Sciatic nerve (tissue), 2 donors: ENCODE results near the gene GPR39. TPM values are rescaled to one million over a fixed set of nuclear protein-coding genes. Genes with fewer than 3 reads are reported as not detected.

Experiments
- ATAC-seq: fragments of 200-7000 bp; cut with Tn5 transposase; one replicate; pipeline ENCODE4 v1.9.1; 2020; ENCODE audit warnings: mild to moderate bottlenecking, moderate library complexity
- DNase-seq: peaks from one replicate; pipeline ENCODE4 v3.0.0-alpha.2; 2020; ENCODE audit warnings: low spot score
- intact Hi-C: fragments of 100-400 bp; cut with DNase I; formaldehyde crosslinking; loops from one replicate; pipeline ENCODE4 v1.14.2; 2022
- total RNA-seq: library from RNA; stranded (reverse); fragmentation: NEBNext Ultra II Directional; extraction: Animal tissue kit (Norgen Biotek cat#: 25700); gene quantifications from one replicate; pipeline ENCODE4 v1.2.1, GENCODE V29; 2021
- donor health status: DM: no; HTN: no; CAD: no.
- donor health status: DM: no; HTN: no; CAD: no.

The GPR39 gene
- total RNA-seq, 1 donor from 2014 or later, result 0.31 TPM

DNA sequence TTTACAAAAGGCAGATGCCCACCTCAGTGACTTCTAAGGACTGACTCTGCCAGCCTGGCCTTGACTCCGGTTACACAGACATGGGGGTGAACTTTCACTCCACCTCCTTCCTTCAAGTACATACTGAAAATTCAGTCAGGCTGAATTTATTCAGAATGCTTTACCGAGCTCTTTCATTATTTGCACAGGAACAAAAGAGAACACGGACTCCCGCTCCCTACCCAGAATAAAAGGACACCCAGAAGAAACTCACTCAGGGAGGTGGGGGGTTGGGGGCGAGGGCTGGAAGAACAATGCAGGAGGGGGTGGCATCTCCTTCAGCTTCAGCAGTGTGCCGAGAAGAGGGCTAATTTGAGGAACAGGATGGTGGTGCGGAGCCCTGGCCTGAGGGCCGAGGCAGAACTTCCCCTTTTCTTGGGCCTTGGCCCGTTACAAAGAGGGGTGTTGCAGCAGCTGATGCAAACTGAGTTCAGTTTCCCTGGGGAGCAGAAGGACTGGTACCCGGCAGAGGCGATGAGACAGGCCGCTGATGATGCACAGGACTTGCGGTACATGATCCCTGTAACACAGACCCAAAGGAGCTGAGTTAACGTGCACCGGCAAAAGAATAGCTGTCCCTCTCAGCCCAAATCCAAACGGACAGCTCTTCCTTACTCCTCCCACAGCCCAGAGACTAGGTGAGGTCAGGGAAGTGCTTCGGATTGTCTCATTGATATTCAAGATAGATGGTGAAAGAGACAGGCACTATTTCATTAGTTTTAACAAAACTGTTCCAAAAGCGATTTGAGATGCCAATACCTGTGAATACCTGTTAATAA is 229.3 kb downstream of the GPR39 start:
- intact Hi-C loops, result no loop called here
- ATAC-seq, result peak; percentile 30
- DNase-seq, result no peak

DNA sequence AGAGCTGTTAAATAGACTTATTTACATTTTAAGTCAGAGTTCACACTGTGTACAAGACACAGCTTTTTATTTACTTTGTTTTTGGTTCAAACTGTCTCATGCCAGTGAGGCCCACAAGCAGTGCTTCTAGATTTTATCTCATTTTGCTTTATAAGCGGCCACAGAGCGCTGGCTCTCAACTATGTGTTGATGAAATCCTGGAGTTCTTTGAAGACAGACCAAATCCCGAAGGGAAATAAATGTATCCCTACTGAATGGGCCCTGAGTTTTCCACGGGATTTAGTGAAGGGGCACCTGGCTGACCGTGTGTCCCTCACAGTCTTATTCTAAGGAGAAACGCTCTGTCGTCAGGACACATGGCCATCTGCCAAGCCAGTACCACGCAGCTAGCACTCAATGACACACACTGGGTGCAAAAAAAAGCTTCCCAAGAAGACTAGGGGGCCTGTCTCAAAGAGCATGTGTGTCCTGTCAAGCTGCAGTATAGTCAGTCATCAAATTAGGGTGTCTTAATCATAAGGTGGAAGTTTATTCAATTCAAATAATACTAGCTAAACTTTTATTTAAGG is 230.0 kb downstream of the GPR39 start:
- no peak for DNase-seq
- intact Hi-C loops, result no loop called here
- no peak for ATAC-seq

DNA sequence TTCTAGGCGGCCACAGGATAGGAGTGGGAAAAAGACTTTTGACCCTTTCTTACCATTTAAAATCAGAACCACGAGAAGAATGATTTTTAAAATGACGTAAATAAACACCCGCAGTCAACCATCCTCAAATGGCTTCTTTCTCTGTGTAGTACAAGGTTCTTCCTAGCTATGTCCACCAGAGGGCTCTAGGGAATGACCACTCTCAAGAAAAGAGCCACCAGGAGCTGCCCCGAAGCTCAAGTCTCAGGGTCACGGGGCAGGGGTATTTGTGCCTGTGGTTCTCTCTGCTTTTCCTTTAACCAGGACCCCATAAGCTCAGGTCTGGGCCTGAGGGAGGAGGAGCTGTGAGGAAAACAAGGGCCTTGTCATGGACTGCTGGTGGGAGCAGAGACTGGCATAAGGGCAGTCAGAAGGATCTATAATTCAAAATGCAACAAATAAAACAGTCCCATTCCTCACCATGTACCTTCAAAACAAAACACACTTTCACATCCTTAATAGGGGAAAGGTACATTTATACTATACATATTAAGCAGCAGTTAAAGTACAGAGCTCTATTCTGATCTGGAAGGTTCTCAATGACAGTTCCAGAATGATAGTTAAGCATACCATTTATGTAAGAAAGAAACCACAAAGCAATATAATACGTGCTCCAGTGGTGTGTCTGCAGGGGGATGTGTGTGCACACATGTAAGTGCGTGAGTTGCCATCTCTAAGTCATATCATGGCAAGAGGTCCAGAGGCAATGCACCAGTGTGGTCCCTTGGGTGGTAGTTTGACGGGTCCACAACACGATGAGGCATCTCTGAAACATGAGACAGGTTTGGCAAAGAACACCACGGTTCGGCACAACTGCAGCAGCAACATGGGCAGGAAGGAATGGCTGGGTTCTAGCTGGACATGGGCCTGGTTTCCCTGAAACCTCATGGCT is 234.8 kb downstream of the GPR39 start:
- DNase-seq, result no peak
- ATAC-seq, result no peak
- intact Hi-C loops, result no loop called here

DNA sequence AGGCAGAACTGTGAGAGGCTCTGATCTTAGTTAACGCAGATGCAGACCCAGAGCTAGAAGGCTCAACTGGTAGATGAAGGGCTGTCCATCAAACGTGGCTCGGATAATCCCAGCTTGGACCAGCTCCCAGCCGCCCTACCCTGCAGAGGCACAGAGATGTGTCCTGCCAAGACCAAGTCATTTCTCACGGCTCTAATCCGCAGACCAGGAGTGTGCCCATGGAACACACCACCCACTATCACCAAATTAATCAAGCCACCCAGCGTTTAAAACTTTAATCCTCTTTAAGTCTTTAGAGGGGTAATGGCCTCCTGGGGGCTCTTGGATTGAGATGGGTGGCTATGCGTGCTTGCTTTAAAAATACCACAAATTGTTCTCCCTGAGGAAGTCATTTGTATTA is 235.9 kb downstream of the GPR39 start:
- intact Hi-C loops, result no loop called here
- ATAC-seq, result no peak
- DNase-seq, result no peak

DNA sequence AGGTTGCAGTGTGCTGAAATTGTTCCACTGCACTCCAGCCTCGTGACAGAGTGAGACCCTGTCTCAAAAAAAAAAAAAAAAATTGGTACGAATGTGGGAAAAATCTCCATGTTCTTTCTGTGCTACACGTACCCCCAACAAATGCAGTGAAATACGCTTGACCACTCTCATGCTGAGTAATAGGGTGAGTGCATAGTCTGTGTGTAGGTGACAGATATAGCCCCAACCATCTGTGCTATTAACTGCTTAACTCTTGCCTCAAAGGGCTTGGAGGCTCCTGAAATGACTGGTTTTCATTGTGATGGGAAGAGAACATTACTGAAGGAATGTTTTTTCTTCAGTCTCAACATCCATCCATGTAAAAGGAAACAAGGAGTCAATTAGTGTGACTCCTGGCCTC is 237.7 kb downstream of the GPR39 start:
- no peak for ATAC-seq
- intact Hi-C loops, result no loop called here
- DNase-seq, result no peak

DNA sequence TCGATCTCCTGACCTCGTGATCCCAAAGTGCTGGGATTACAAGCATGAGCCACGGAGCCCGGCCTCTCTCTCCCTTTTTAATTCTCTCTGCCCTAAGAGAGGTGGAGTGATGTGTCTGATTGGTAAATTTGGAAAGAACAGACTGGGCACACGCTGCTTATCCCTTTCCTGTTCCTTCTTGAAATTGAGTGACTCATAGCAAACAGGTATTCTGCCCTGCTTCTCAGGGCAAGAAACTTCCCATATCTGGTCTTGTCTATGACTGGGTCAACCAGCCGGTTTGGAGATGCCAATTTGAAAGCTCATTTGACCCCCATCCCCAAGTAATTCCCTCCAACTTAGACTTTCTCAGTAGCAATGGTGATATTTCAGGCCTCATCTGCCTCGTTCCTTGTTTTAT is 238.4 kb downstream of the GPR39 start:
- no peak for ATAC-seq
- DNase-seq, result no peak
- intact Hi-C loops, result no loop called here

DNA sequence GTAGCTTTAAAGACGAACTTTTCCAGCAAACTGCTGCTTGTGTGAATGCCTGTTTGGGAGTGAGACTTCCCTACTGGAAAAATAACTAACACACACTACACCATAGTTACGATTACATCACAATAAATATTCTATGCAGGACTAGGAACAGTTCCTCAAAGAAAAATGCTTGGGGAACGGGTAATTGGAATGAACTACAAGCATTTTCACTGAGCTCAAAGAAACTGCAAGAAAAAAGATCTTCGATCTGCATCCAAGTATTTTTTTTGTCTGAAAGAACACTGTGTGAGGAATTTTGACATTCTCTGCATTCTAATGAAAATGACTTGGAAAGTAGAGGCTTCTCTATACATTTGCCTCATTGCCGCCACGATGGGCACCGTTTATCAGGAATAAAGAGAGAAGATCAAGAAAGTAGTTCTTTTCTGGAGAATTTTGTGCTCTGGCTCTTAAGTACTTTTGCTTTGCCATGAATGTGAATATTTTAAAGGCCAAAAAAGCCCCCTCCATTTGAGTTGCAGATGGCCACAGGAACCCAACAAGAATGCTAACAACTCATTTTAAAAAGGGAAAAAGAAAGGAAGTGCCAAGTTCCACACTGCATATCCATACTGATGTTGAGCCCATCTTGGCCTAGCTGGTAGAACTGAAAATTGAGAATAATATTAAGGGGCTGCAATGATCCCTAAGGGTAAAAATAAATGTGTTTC is 239.8 kb downstream of the GPR39 start:
- ATAC-seq (peak; percentile 26), DNase-seq (no peak)
- intact Hi-C loops, result no loop called here

DNA sequence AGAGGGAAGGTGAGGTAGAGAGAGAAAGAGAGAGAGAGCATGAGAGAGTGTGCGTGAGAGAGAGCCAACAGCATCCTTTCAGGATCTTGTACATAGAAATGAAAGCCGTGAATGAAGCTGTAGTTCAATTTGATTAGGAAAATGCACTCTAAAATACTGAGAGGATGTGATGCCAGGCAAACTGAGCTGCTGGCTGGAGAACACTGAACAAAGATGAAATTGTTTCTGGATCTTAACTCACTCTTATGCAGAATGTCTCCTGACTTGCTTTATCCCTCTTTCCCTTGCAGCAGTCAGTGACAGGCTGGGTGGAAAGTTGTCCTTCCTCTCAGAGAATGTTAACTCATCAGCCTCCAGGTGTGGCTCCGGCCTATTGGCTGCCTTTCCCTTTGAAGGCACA is 242.7 kb downstream of the GPR39 start:
- no peak for DNase-seq
- ATAC-seq, result no peak
- intact Hi-C loops, result no loop called here

DNA sequence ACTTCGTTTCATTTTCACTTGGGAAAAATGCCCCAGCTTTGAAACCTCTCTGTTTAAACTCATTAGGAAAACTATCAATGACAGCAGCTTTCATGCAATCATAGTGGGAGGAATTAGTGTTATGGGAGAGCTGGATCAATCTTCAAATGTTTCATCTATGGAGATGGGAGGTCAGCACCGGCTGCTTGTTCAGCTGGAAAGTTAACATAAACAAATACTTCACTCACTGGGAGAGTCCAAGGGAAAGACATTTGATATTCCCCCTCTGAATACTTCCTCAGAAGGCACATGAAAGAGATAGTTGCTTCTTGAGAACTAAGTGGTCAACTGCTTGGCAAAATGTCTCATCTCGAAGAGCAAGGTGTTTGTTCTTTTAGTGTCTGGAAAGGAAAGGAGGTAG is 246.1 kb downstream of the GPR39 start:
- ATAC-seq (no peak), DNase-seq (no peak)
- intact Hi-C loops, result loop anchor here (10.0 kb wide), 1 partner anchor 482 kb away; no protein-coding TSS in a partner anchor

DNA sequence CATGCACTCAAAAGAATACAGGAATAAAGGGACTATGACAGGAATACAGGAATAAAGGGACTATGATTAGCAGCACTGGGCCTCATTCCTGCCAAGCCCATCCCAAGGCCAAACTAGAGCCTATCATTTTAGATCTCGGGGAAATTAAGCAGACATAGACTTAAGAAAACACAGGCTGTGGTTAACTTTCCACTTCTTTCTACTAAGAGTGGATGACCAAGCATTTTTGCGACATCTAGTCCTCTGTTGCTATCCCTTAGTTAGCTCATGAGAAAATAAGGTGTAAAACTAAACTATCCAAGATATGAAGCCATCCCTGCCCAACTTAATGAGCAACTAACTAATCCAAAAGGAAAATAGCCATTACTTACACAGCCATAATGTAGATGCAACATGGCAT is 247.5 kb downstream of the GPR39 start:
- no peak for ATAC-seq
- intact Hi-C loops, result loop anchor here (10.0 kb wide), 1 partner anchor 481 kb away; no protein-coding TSS in a partner anchor
- DNase-seq, result no peak

DNA sequence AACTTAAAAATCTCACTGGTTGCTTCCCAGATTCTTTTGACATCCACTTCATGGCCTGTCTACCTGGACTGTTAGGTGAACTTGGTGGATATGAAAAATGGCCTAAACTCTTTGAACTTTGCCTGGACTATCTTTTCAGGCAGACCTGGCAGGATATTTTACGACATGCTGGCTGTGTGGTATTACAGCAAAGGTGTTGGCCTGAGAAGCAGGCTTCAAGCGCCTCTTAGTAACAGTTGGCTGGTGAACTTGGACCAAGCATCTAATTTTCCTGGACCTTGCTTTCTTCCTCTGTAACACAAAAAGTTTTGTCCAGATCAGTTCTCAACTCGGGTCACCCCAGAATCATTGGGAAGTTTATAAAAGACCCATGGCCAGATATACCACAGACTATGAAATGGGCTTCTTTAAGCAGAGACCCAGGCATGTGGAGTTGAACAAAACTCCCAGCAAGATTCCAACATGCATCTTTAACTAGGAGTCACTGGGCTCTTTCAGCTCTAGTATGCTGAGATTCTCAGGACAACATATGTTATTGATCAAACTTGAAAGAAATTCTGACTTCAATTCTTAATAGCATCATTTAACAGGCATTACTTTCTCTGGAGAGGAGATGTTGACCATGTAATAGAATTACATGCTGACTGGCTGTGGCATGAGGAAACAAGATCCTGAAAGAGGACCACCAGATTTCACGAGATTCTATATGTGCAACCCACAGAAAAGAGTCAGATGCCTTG is 249.0 kb downstream of the GPR39 start:
- ATAC-seq, result no peak
- intact Hi-C loops, result loop anchor here (10.0 kb wide), 1 partner anchor 479 kb away; no protein-coding TSS in a partner anchor
- DNase-seq, result no peak

DNA sequence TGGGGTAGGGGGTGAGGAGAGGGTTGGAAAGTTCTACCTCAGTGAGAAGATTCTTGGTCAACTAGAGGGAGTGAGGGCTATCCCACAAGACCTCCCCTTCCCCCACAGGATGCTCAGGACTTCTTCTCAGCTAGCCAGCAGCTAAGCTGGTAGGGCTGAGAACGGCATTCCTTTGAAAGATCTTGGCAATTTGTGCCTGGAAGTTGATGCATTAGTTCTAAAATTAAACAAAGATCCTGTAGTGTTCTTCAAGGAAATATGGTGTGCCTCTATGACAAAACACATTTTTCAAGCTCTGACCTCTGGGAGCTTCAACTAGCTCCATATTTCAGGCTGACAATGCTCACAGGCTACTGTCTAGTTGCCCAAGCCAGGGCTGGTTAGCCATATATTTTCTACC is 251.1 kb downstream of the GPR39 start:
- intact Hi-C loops, result loop anchor here (10.0 kb wide), 1 partner anchor 477 kb away; no protein-coding TSS in a partner anchor
- DNase-seq (no peak), ATAC-seq (no peak)

DNA sequence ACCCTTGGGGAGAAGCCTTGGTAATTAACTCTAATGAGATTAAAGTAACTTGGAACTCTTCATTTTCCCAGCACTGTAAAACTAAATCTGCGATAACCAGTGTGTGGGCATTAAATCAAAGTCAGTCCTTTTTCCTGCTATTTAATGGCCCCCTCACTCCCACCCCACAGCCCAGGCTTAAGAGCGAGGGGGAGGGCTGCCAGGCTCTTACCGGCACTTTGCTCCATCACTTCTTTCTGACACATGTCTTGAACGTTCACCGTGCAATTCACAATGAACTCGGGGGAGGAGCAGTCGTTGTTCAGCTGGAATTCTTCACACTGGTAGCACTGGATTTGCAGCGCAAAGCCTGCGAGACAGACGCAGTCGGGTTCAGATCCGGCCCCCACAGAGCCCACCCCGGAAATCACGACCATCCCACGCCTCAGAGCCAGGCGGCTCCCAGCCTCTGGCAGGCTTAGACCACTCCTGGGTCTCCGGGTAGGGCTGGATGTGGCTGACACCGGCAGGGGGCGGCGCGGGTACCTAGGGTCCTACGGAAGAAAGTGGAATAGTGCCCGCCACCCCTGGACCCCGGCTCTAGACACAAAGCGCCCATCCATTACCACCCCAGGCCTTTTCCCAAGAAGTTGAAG is 251.7 kb downstream of the GPR39 start:
- DNase-seq (no peak), ATAC-seq (peak; percentile 31)
- intact Hi-C loops, result loop anchor here (10.0 kb wide), 1 partner anchor 476 kb away; no protein-coding TSS in a partner anchor

DNA sequence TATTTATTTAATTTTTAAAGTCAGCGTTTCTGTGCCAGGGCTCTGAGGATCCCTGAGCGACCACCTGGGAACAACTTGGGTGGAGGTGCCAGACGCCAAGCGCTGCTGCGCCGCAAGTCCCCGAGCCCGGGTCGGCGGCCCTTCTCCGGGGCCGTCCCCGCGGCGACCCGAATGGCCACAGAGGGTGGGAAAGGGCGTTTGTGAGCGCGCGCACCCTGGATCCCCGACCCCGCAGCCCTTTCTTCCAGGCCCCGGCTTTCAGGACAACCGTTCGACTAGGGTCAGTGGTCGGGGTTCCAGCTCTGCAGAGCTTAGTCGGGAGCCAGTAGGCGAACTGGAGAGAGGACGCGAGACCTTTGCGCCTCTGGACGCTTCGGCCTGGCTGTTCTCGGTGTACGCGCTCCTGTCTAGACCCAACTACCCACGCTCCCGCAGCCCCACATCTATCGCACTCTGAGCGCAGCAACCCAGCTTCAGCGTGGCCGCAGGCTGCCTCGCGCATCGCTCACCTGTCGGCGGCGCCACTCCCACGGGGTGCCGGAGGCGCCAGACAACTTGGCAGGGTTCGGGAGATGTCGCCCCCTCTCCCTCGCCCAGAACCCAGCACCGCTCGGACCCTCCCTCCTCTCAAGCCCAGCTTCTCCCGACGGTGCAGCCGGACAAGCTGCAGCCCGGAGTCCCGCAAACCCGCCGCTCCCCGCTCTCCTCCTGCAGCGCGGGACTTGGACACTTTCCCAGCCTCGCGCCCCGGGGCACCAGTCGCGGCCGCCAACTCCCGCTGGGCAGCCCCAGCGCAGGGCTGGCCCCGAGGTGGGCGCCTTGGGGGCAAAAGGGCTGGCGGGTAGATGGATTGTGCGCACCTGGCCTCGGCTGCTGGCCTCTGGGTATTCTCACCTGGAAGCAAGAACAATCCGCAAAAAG is 252.6 kb downstream of the GPR39 start:
- DNase-seq (no peak), ATAC-seq (peak; percentile 32)
- intact Hi-C loops, result loop anchor here (10.0 kb wide), 1 partner anchor 476 kb away; no protein-coding TSS in a partner anchor

DNA sequence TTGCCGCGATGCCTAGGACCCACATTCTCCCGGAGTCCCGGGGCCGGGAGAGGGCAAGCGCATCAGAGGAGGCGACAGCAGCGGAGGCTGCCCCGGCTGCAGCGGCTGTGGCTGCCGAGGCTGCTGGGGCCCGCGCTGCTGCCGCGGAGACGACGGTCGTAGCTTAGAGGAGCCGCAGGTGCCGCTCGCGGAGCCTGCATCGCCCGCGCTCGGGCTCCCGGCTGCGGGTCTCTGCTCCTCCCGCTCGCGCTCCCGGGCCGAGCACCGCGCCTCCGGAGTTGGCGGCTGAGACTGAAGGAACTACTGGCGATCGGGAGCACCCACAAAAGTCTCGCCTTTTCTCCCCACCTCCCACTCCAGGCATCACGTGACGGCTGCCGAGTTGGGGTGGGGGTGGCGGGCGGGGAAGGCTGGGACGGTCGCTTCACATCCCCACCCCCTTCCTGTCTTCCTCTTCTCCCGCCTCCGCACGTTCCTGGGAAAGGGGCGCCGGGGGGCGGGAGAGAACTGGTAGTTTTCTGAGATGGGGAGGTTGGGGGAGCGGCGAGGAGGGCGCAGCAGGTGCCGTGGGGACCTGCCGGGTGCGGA is 253.4 kb downstream of the GPR39 start, which contains the start of gene LYPD1:
TSS of gene LYPD1 (minus strand) at position 298 of the 588 bp plus-strand sequence. CDS start at position 25, 273 bp downstream.
- intact Hi-C loops, result loop anchor here (10.0 kb wide), 1 partner anchor 475 kb away; no protein-coding TSS in a partner anchor
- DNase-seq (no peak), ATAC-seq (peak; percentile 36)

DNA sequence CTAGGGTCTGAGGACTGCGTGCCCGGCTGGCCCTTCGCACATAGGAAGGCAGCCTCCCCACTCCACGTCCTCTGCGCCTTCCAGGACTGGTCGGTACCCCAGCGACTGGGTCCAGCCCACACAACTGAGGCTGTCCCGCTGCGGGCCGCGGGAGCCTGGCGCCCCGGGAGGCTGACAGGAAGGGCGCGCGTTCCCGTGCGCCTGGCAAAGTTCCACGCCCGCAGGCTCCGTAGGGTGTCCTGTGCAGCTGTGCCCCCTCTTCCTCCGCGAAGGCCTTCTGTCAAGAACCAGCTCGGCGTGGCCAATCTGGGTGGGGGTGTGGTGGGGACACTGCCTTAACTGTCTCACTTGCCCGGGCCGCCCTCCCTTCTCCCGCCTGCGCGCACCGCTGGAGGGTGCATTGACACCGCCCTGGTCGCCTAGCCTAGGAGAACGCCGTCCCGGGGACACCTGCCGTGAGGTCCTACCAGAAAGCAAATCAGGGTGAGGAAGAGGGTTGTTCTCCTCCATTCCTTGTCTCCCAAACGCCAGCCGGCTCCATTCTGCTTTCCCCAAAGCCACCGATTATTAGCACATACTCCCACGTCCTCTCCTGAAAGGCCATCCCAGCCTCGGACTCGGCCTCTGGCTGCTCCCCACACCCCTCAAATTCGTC is 254.0 kb downstream of the GPR39 start:
- intact Hi-C loops, result no loop called here
- ATAC-seq (peak; percentile 68), DNase-seq (peak; percentile 60)
